MM.1S (cell line): ENCODE data around the gene CCDC85C.

Experiments
- EZH2phosphoT487 ChIP-seq: fragments of 300-600 bp; sonication (generic); IDR thresholded peaks from 2 replicates; pipeline ENCODE4 v1.6.1; 2018; ENCODE audit warnings: antibody characterized with exemption, low read length
- TF ChIP-seq, protein P1 (sequence below): fragments of 300-600 bp; sonication (generic); IDR thresholded peaks from 2 replicates; pipeline ENCODE4 v1.5.1; 2016; ENCODE audit warnings: antibody characterized with exemption, low read length, mixed read lengths

DNA sequence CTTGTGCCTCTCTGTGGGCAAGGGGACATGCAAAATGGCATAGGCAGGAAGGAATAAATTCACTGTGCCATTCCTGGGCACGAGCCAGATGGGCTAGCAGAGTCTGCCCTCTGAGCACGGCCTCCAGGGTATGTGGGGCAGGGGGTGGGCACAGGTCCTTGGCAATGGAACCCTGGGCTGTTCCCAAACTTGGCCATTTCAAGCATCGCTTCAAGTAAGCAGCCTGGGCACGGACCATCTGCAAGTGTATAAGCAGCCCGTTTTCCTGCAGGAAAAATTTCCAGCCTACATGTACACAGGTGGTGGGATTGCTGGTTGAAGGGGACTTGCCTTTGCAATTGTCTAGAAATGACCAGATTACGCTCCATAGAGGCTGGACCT is 40.3 kb downstream of the CCDC85C start:
- TF ChIP-seq, protein P1, sequence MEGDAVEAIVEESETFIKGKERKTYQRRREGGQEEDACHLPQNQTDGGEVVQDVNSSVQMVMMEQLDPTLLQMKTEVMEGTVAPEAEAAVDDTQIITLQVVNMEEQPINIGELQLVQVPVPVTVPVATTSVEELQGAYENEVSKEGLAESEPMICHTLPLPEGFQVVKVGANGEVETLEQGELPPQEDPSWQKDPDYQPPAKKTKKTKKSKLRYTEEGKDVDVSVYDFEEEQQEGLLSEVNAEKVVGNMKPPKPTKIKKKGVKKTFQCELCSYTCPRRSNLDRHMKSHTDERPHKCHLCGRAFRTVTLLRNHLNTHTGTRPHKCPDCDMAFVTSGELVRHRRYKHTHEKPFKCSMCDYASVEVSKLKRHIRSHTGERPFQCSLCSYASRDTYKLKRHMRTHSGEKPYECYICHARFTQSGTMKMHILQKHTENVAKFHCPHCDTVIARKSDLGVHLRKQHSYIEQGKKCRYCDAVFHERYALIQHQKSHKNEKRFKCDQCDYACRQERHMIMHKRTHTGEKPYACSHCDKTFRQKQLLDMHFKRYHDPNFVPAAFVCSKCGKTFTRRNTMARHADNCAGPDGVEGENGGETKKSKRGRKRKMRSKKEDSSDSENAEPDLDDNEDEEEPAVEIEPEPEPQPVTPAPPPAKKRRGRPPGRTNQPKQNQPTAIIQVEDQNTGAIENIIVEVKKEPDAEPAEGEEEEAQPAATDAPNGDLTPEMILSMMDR, result no peak
- no peak for TF ChIP-seq EZH2phosphoT487
